Uterus (tissue), 4 donors: ENCODE data around the gene KMT5B. TPM values are rescaled to one million over a fixed set of nuclear protein-coding genes. Genes with fewer than 3 reads are reported as not detected.

Source experiments
- DNase-seq, 2 donors: peaks; one replicate each; pipeline ENCODE4 v3.0.0-alpha.2; 2019 to 2020
- H3K27ac ChIP-seq, 2 donors: fragments of 200-600 bp; sonication (generic); 1 replicate in 1 of 2; 2 replicates in 1 of 2; pipeline ENCODE4 v1.5.1; 2016 to 2018
- H3K27me3 ChIP-seq, 2 donors: fragments of 200-600 bp; sonication (generic); one replicate each; pipeline ENCODE4 v1.5.1; 2018 to 2019; ENCODE audit warnings: control low read depth in 1 of 2
- H3K36me3 ChIP-seq, 2 donors: fragments of 200-600 bp; sonication (generic); one replicate each; pipeline ENCODE4 v1.5.1; 2019; ENCODE audit warnings: control low read depth in 1 of 2
- H3K4me1 ChIP-seq, 2 donors: fragments of 200-600 bp; sonication (generic); one replicate each; pipeline ENCODE4 v1.5.1; 2018 to 2019; ENCODE audit warnings: control low read depth in 1 of 2
- H3K4me3 ChIP-seq, 2 donors: fragments of 200-600 bp; sonication (generic); 1 replicate in 1 of 2; 2 replicates in 1 of 2; pipeline ENCODE4 v1.5.1; 2018 to 2019; ENCODE audit warnings: mild to moderate bottlenecking in 1 of 2
- H3K9me3 ChIP-seq, 2 donors: fragments of 200-600 bp; sonication (generic); one replicate each; pipeline ENCODE4 v1.5.1; 2019; ENCODE audit warnings: control low read depth in 1 of 2
- POLR2A ChIP-seq, 2 donors: fragments of 450-650 bp; IDR thresholded peaks; one replicate each; pipeline ENCODE4 v1.6.1; 2016; ENCODE audit warnings: antibody characterized with exemption in 2 of 2, mild to moderate bottlenecking in 1 of 2, moderate library complexity in 1 of 2
- intact Hi-C: fragments of 100-400 bp; cut with DNase I; formaldehyde crosslinking; loops from one replicate; pipeline ENCODE4 v1.15.1; 2023; ENCODE audit warnings: low total_unique reads
- total RNA-seq, 4 donors: library from RNA; depleted of rRNA in 3 of 4; stranded (reverse); fragments of >200 nt in 3 of 4; gene quantifications; one replicate each; pipeline versions ENCODE4 v1.1.0 to v1.2.4, GENCODE V29; 2014 to 2023
- TF ChIP-seq, protein P1 (sequence below), 4 experiments: fragments of 200-600 bp in 2 of 4; fragments of 450-650 bp in 2 of 4; sonication (generic) in 2 of 4; IDR thresholded peaks; one replicate each; pipeline ENCODE4 v1.5.1; 2016 to 2019; ENCODE audit warnings: antibody characterized with exemption in 4 of 4, mild to moderate bottlenecking in 2 of 4, moderate library complexity in 1 of 4
- donor health status: DM: yes; HTN: yes; CAD: no.

KMT5B gene
- total RNA-seq, 4 donors from 2014 or later: 13.5 to 108 (median 79.4) TPM

GRCh38 chr11:68191661-68192579 lies 21.2 kb downstream of the KMT5B start:
- Histone ChIP-seq H3K36me3 (no peaks in the 10 kb centered on the region), H3K27ac (no peak overlapping the region), H3K9me3 (no peaks in the 10 kb centered on the region), H3K4me3 (no peak overlapping the region), H3K27me3 (no peaks in the 10 kb centered on the region), H3K4me1 (no peaks in the 10 kb centered on the region)
- intact Hi-C loops: no loop called here
- DNase-seq: no peak
- TF ChIP-seq, protein P1, sequence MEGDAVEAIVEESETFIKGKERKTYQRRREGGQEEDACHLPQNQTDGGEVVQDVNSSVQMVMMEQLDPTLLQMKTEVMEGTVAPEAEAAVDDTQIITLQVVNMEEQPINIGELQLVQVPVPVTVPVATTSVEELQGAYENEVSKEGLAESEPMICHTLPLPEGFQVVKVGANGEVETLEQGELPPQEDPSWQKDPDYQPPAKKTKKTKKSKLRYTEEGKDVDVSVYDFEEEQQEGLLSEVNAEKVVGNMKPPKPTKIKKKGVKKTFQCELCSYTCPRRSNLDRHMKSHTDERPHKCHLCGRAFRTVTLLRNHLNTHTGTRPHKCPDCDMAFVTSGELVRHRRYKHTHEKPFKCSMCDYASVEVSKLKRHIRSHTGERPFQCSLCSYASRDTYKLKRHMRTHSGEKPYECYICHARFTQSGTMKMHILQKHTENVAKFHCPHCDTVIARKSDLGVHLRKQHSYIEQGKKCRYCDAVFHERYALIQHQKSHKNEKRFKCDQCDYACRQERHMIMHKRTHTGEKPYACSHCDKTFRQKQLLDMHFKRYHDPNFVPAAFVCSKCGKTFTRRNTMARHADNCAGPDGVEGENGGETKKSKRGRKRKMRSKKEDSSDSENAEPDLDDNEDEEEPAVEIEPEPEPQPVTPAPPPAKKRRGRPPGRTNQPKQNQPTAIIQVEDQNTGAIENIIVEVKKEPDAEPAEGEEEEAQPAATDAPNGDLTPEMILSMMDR (IDR thresholded peaks at IDR 0.05): no peak
- no peak for TF ChIP-seq POLR2A (IDR thresholded peaks at IDR 0.05)

DNA sequence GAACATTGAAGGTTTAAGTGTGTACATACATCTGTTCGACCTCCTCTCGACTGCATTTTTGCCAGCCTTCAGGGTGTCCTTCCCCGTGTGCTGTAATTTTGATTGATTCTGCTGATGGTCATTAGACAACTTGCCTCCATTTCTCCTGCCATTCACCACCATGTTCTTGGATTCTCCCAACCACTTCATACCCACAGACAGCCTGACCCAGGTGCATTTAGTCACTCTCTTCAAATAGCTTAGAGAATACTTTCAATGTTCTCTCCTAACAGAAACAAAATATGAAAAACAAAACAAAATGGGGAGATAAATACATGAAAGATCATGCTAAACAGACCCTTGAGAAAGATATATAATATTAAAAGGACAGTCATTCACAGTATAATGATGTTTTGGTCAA lies 23.2 kb downstream of the KMT5B start:
- TF ChIP-seq, protein P1 (IDR thresholded peaks at IDR 0.05): no peak
- TF ChIP-seq POLR2A (IDR thresholded peaks at IDR 0.05): no peak
- no peak for DNase-seq
- Histone ChIP-seq H3K27me3 (no peaks in the 10 kb centered on the region), H3K4me1 (no peaks in the 10 kb centered on the region), H3K9me3 (no peaks in the 10 kb centered on the region), H3K27ac (no peak overlapping the region), H3K36me3 (no peaks in the 10 kb centered on the region), H3K4me3 (no peak overlapping the region)
- intact Hi-C loops: no loop called here

DNA sequence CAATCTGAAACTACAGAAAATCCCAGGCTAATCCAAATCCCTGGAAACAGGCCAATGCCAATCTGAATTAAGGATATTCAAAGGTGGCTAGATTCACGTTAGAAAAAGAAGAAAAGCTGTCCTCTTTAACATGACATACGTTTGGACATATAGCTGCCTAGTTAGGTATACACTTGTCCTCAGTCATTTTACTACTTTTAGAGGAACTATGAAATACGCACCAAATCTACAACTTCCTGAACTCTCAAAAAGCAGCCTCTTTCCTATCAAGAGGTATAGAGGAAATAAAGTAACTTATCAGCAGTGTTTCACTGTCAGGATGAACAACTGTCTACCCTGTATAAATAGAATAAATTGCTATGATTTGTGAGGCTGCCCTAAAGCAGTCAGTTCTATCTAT lies 24.0 kb downstream of the KMT5B start:
- intact Hi-C loops: no loop called here
- H3K27me3 ChIP-seq: no peaks in the 10 kb centered on the region
- no peak for DNase-seq
- H3K27ac ChIP-seq: no peak overlapping the region
- no peak overlapping the region for H3K4me3 ChIP-seq
- H3K36me3 ChIP-seq: no peaks in the 10 kb centered on the region
- H3K4me1 ChIP-seq: no peaks in the 10 kb centered on the region
- no peaks in the 10 kb centered on the region for H3K9me3 ChIP-seq
- no peak for TF ChIP-seq POLR2A (IDR thresholded peaks at IDR 0.05)
- TF ChIP-seq, protein P1 (IDR thresholded peaks at IDR 0.05): no peak

GRCh38 chr11:68186061-68186460 lies 27.0 kb downstream of the KMT5B start:
- TF ChIP-seq, protein P1 (IDR thresholded peaks at IDR 0.05): no peak
- no peak for TF ChIP-seq POLR2A (IDR thresholded peaks at IDR 0.05)
- intact Hi-C loops: no loop called here
- Histone ChIP-seq H3K27me3 (no peaks in the 10 kb centered on the region), H3K36me3 (no peaks in the 10 kb centered on the region), H3K4me1 (no peaks in the 10 kb centered on the region), H3K27ac (no peak overlapping the region), H3K9me3 (no peaks in the 10 kb centered on the region), H3K4me3 (no peak overlapping the region)
- DNase-seq: no peak

DNA sequence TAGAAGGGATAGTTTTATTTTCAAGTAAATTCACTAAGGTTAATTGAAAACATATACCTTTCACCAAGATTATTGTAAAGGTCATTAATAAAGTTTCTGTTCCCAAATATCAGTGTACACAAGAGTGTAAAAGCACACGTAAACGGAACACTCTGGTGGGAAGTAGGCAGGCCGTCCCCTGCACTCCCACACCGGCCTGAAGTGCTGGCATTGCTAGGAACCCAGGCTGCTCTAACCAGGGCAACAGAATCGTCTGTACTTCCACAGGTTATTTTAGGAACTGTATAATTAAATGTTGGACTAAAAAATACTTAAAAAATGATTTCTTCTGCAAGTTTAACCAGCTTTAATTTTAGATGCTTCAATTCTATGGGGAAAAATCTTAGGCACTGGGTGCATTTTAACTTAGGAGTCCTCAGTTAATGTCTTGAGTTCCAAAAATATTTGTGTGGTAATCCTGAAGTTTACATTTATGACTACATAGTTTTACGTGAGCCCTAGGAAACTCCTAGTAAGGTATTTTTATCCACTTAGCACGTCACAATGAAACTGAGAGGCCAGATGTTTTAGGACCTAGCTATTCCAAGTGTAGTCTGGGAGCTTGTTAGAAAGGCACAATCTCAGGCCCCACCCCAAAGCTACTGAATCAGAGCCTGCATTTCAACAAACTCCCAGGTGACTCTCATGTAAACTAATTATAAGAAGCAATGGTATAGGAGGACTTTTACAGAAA lies 31.2 kb downstream of the KMT5B start:
- Histone ChIP-seq H3K9me3 (no peaks in the 10 kb centered on the region), H3K4me1 (no peaks in the 10 kb centered on the region), H3K27me3 (no peaks in the 10 kb centered on the region), H3K27ac (no peak overlapping the region), H3K4me3 (no peak overlapping the region), H3K36me3 (no peaks in the 10 kb centered on the region)
- DNase-seq: no peak
- TF ChIP-seq, protein P1 (IDR thresholded peaks at IDR 0.05): no peak
- TF ChIP-seq POLR2A (IDR thresholded peaks at IDR 0.05): no peak
- intact Hi-C loops: no loop called here
